ENCODE measurements around the gene CPN1.
A peak's percentile ranks its signal among the peaks of the same experiment; 100 is the strongest.
"Not testable (repeated sequence)": the region's sequence is repeated elsewhere in the genome, so short reads cannot be mapped to it uniquely, and the experiment has no call there.

Gene CPN1

DNA sequence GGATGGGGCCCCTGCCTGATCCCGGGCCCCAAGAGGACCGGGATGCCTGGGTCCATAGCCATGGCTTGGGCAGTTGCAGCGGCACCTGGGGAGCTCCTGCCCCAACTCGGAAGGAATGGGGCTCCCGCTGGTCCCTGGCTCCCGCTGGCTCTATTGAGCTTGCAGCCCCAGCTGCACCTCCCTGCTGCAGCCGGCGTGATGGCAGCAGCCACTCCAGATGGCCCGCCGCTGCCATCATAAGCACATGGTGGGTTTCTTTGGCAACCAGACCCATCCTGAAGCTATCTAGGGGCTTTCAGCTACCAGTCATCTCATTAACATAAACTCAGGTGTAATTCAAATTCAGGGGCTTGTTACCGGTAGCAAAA is 60.8 kb downstream of the CPN1 start:
- DNase-seq, result no peak

- no peak for DNase-seq
Measured at GRCh38 chr10:100020142-100020885, 61.4 kb downstream of the CPN1 start.

DNA sequence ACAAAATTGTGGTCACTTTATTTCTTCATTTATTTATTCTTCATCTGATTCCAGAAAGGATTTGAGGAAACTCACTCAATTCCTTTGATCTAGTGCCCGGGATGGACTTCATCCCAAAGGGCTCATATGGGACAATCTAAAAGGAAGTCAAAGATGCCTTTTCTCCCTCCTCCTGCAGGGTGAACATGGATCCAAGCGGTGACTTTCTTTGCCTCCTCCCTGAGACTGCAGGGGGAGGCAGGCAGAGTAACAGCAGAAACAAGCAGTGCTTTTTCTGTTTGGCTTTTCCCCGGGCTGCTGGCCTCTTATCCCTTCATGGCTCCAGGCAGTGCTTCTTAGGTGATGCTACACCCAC is 61.9 kb downstream of the CPN1 start:
- no peak for DNase-seq

GRCh38 chr10:100014071-100014762 is 67.5 kb downstream of the CPN1 start:
- DNase-seq, result no peak

DNA sequence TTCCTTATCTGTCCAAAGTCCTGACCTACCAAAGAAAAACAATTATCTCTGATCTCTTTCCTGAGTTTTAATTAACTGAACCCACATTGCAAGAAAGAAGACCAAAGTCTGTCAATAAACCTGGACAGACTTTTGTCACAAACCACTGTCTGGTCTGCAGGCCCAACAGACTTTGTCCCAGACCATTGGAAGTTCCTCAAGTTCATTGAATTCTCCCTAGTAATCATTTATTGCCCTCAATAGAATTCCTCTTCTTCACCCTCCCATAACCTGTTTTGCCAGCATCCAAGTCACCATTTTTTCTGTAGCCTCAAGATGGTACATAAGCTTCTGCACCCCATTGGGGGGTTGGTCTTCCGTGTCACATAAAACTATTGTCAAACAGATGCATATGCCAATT is 68.0 kb downstream of the CPN1 start:
- no peak for DNase-seq

GRCh38 chr10:100011906-100012305 is 69.8 kb downstream of the CPN1 start:
- not testable (repeated sequence) for DNase-seq

- peak; percentile 57 to 61 for DNase-seq
Measured at GRCh38 chr10:100009793-100010676, 71.6 kb downstream of the CPN1 start, which contains the start of gene DNMBP. DNMBP (minus strand) TSS chr10:100009947; CDS start chr10:99972124, 37,823 bp downstream.

DNA sequence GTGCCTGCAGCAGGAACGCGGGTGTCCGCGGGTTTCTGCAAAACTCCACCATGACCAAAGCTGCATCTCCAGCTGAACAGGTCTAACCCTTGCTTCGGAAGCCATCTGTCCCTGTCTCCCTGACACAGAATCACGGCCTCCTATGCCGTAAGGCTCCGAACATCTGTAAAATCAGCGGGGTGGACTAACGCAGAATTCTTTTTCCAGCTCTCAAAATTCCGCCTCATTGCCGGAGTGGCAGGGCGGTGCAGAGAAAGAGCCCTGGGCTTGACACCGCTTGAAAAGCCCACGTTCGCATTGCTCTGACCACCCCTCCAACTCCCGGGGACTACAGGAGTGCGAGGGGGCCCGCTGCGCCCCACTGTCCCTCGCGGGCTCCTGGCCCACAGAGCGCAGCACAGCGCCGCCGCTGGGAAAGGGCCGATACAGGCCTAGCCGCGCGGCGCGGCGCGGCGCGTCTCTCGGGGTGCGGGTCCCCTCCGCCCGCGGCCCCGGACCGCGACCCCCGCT is 72.3 kb downstream of the CPN1 start:
- DNase-seq, result peak; percentile 44 to 61

DNA sequence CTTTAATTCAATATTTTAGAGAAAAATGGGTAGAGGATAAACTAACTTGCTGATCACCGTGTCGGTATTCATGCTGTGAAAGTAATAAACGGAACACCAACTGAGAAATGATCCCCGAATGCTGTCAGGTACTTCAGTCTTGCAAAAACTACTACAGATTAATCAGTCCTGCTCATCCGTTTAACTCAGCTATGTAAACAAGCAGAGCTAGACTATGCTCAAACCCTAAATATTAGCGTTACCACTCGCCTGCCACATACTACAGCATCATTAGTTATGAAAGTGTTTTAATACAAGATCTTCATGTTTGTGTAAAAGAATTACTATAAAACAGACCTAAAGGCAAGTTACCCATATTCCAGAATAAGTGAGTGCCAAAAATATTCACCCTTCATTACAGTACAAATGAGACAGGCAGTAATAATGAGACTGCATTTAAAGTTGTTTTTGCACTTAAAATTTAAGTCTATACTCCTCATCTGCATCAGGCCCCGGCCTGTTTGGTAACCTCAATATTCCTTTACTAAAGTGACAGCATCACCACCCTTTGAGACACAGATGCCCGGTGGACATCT is 72.9 kb downstream of the CPN1 start:
- no peak for DNase-seq

DNA sequence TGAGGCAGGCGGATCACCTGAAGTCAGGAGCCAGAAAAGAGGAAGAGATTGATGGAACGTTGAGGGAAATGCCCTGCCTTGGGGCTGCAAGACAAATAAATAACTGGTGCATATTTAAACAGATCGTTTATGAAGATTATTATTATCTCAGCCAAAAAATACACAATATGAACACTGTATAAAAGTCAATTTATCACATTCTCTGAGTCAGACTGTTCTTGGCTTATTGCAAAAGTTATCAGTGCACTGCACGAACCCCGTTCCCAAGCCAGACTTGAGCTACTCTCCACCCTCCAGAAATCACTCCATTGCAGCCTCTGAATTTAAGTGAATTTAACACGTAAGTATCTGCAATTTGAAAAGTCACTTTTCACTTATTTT is 73.5 kb downstream of the CPN1 start:
- DNase-seq, result no peak

GRCh38 chr10:100007231-100008141 is 74.2 kb downstream of the CPN1 start:
- DNase-seq, result no peak

DNA sequence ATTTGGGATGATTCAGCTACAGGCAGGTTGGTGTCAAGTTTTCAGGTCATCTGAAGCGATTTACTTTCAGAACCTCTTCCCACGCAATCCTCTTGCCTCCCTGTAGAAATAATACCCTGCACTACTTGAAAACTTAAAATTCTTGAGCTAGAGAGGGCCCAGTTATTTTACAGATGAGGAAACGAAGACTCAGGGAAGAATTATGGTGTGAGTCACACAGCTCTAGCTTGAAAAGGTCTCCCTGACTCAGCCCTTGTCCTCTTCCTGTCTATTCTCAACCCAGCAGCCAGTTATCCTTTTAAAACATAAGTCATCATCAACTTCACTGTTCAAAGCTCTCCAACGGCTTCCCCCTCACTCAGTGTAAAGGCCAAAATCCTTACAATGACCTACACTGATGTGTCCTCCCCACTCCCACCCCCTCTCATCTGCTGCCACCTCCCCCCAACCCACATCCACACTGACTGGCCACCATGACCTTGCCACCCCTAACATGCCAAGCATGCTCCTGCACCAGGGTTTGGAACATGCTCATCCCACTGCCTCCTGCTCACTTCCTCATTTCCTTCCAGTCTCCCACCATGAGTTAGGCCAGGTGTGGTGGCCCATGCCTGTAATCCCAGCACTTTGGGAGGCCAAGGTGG is 75.3 kb downstream of the CPN1 start:
- DNase-seq, result no peak

DNA sequence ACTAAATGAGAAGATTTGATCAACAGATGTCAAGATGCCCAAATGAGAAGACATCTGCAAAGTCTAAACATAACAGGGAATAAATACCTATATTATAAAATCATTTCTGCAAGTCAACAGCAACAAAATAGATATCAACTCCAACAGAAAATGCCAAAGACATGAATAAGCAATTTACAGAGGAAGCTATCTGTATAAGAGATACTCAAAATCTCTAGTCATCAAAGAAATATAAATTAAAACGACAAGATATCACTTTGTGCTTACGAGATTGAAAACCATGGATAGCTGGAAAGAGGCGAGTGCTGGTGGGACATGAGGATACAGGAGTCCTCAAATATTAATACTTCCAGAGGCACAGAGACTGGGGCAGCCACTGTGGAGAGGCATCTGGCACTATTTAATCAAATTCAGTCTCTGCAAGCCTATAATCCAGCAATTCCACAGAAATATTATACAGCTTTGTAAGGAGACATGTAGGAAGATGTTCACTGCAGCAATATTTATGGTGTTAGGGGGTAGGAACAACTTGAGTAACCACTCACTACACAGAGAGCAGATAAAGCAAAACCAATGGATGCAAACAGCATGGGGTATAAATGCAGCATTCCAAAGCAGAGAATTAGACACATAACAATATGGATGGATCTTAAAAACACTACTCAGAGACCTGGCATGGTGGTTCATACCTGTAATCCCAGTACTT is 76.7 kb downstream of the CPN1 start:
- DNase-seq, result no peak

DNA sequence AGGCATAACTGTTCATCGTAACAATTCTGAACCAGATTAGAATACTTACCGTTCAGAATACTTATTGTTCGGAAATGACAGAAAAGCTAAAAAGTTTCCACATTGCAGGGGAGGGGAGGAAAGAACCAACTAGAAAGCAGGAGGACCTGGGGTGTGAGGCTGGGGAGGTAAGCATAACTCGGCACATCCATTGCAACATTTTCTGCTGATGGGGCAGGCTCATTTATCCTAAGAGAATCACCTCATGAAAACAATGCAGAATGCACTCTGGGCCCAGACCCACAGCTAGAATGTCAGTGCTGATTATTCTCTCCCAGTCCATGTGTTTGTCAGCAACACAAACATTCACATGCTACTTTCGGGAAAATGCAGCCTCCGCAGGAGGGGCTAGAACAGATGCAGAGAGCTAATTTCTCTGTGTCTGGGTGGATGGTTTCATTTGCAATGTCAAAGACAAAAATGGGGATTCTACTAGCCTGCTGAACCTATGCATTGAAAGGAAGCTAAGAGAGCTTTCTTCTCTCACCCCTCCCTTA is 81.5 kb downstream of the CPN1 start:
- DNase-seq, result no peak

DNA sequence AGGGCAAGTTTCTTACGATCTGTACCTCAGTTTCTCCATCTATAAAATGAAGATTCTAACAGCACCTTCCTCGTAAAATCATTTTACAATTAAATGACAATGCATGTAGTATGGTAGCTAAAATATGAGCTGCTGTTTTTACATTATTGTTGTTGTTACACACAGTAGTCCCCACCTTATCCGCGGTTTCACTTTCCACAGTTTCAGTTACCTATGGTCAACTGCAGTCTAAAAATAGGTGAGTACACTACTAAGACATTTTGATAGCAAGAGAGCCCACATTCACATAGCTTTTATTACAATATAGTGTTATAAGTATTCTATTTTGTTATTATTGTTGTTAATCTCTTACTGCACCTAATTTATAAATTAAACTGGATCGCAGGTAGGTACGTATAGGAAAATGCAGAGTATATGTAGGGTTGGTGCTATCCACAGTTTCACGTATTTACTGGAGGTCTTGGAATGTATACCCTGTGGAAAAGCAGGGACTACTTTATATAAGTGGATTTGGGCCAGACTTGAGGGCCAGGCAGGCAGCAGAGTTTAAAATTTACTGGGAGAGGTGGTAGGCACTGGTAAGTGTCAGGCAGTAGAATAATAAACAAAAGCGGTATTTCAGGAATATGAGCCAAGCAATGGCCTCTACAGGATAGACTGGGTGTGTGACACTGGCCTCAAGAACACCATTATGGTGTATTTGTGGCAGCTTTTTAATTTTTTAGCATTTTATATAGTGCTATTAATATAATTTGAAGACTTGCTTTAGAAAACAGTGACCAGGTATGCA is 82.2 kb downstream of the CPN1 start:
- DNase-seq, result no peak

GRCh38 chr10:99998889-99999288 is 82.8 kb downstream of the CPN1 start:
- DNase-seq, result no peak

- no peak for DNase-seq
Measured at GRCh38 chr10:99996671-99997648, 84.7 kb downstream of the CPN1 start.

DNA sequence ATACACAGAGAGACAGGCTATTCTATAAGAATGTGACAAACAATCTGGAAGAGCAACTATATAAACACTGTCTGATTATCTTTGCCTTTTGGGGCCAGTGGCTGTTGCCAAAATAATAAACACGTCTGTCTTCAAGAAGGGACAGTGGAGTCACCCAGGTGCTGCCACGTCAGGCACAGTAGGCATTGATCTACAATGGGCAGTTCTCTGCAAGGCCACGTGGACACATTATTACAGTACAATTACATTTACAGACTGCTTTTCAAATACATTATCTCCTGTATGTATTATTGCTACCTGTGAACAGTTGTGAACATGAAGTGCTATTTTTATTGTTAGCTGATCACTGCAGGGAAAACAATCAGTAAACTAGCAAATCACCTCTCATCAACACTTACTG is 86.0 kb downstream of the CPN1 start:
- no peak for DNase-seq

Data from AML-193 (cell line).